HEK293 (cell line): ENCODE data around the gene YIF1B.

Source experiments
- CTCF ChIA-PET: fragments of 350-600 bp; formaldehyde crosslinking; extraction: SDS; loops from one replicate; lab custom pipeline; 2021; ENCODE audit warnings: antibody characterized with exemption; lab: Yijun Ruan, JAX
- POLR2A ChIA-PET: fragments of 300-600 bp; formaldehyde crosslinking; extraction: SDS; loops from one replicate; lab custom pipeline; 2020; ENCODE audit warnings: antibody characterized with exemption, inconsistent platforms; lab: Yijun Ruan, JAX
- H3K27ac ChIP-seq: fragments of 200-500 bp; sonication (Bioruptor generic); 2 replicates; pipeline ENCODE4 v1.5.1; 2014; ENCODE audit warnings: low read depth, low read length, control low read depth, inconsistent platforms; ENCODE audit errors: extremely low read depth
- H3K36me3 ChIP-seq, 2 experiments: fragments of 200-500 bp in 1 of 2; sonication (Bioruptor generic) in 1 of 2; 1 replicate in 1 of 2; 2 replicates in 1 of 2; pipeline ENCODE4 v1.5.1; 2014 to 2017; ENCODE audit warnings: inconsistent platforms in 2 of 2, low read length in 2 of 2; ENCODE audit not compliant: control insufficient read depth in 2 of 2, insufficient read depth in 1 of 2
- H3K4me1 ChIP-seq: fragments of 200-500 bp; sonication (Bioruptor generic); 2 replicates; pipeline ENCODE4 v1.5.1; 2014; ENCODE audit warnings: mild to moderate bottlenecking, low read length, inconsistent platforms; ENCODE audit not compliant: control insufficient read depth, insufficient read depth
- H3K4me3 ChIP-seq: 2 replicates; pipeline ENCODE4 v1.5.1; 2011; ENCODE audit warnings: low read depth, mild to moderate bottlenecking, control low read depth, low read length, moderate library complexity
- H3K9me3 ChIP-seq: fragments of 200-500 bp; sonication (Bioruptor generic); 2 replicates; pipeline ENCODE4 v1.5.1; 2014; ENCODE audit warnings: low read depth, low read length, inconsistent platforms; ENCODE audit not compliant: control insufficient read depth, insufficient read depth
- GLI2 ChIP-seq: fragments of 450-650 bp; formaldehyde crosslinking; IDR thresholded peaks from 2 replicates; pipeline ENCODE4; 2017; ENCODE audit warnings: missing biosample characterization, missing genetic modification characterization, low read depth, borderline replicate concordance
- HOXD13 ChIP-seq: sonication (generic); formaldehyde crosslinking; IDR thresholded peaks from 2 replicates; pipeline ENCODE4 v1.8.0; 2022; ENCODE audit warnings: missing genetic modification reagents, borderline replicate concordance
- ZBTB1 ChIP-seq: fragments of 450-650 bp; formaldehyde crosslinking; IDR thresholded peaks from 2 replicates; pipeline ENCODE4 v1.5.1; 2016; ENCODE audit warnings: missing biosample characterization, missing genetic modification characterization
- ZBTB44 ChIP-seq: fragments of 450-650 bp; IDR thresholded peaks from 2 replicates; pipeline ENCODE4 v1.5.1; 2018; ENCODE audit warnings: missing biosample characterization, mild to moderate bottlenecking, missing genetic modification characterization
- ZNF169 ChIP-seq: fragments of 450-650 bp; formaldehyde crosslinking; IDR thresholded peaks from 2 replicates; pipeline ENCODE4 v1.5.1; 2016; ENCODE audit warnings: missing biosample characterization, missing genetic modification characterization
- ZNF280D ChIP-seq: fragments of 450-650 bp; formaldehyde crosslinking; IDR thresholded peaks from 2 replicates; pipeline ENCODE4 v1.5.1; 2016; ENCODE audit warnings: missing biosample characterization, missing genetic modification characterization
- ZNF37A ChIP-seq: fragments of 450-650 bp; IDR thresholded peaks from 2 replicates; pipeline ENCODE4 v1.5.1; 2018; ENCODE audit warnings: missing biosample characterization, missing genetic modification characterization
- ZNF423 ChIP-seq: fragments of 450-650 bp; formaldehyde crosslinking; IDR thresholded peaks from 2 replicates; pipeline ENCODE4 v1.5.1; 2016; ENCODE audit warnings: missing biosample characterization, missing genetic modification characterization
- ZNF426 ChIP-seq: fragments of 450-650 bp; formaldehyde crosslinking; IDR thresholded peaks from 2 replicates; pipeline ENCODE4 v1.5.1; 2017; ENCODE audit warnings: missing biosample characterization, missing genetic modification characterization, mild to moderate bottlenecking, inconsistent platforms, moderate library complexity
- ZNF433 ChIP-seq: fragments of 450-650 bp; formaldehyde crosslinking; IDR thresholded peaks from 2 replicates; pipeline ENCODE4 v1.5.1; 2016; ENCODE audit warnings: missing biosample characterization, missing genetic modification characterization, low read depth
- ZNF549 ChIP-seq: fragments of 450-650 bp; IDR thresholded peaks from 2 replicates; pipeline ENCODE4 v1.5.1; 2018; ENCODE audit warnings: missing biosample characterization, missing genetic modification characterization, mild to moderate bottlenecking, inconsistent platforms, moderate library complexity
- ZNF555 ChIP-seq: fragments of 450-650 bp; formaldehyde crosslinking; conservative IDR thresholded peaks from 2 replicates; pipeline ENCODE4 v1.5.1; 2017; ENCODE audit warnings: missing biosample characterization, mild to moderate bottlenecking, missing genetic modification characterization, inconsistent platforms
- ZNF560 ChIP-seq: fragments of 450-650 bp; formaldehyde crosslinking; IDR thresholded peaks from 2 replicates; pipeline ENCODE4 v1.5.1; 2017; ENCODE audit warnings: missing biosample characterization, missing genetic modification characterization, borderline replicate concordance
- ZNF580 ChIP-seq: fragments of 450-650 bp; formaldehyde crosslinking; IDR thresholded peaks from 2 replicates; pipeline ENCODE4 v1.5.1; 2016; ENCODE audit warnings: missing biosample characterization, missing genetic modification characterization
- ZNF585B ChIP-seq: fragments of 450-650 bp; formaldehyde crosslinking; IDR thresholded peaks from 2 replicates; pipeline ENCODE4 v1.5.1; 2016; ENCODE audit warnings: missing biosample characterization, missing genetic modification characterization
- ZNF76 ChIP-seq: fragments of 450-650 bp; formaldehyde crosslinking; IDR thresholded peaks from 2 replicates; pipeline ENCODE4; 2016; ENCODE audit warnings: low read depth, missing biosample characterization, missing genetic modification characterization, borderline replicate concordance
- ZNF830 ChIP-seq: fragments of 450-650 bp; IDR thresholded peaks from 2 replicates; pipeline ENCODE4 v1.5.0; 2018; ENCODE audit warnings: missing biosample characterization, missing genetic modification characterization, low read depth, mild to moderate bottlenecking, moderate library complexity
- ZSCAN18 ChIP-seq: fragments of 450-650 bp; formaldehyde crosslinking; IDR thresholded peaks from 2 replicates; pipeline ENCODE4 v1.5.1; 2016; ENCODE audit warnings: missing biosample characterization, missing genetic modification characterization
- TF ChIP-seq, protein P1 (sequence below): fragments of 450-650 bp; formaldehyde crosslinking; IDR thresholded peaks from 2 replicates; pipeline ENCODE4 v1.5.1; 2016; ENCODE audit warnings: missing biosample characterization, missing genetic modification characterization
- TF ChIP-seq, protein P2 (sequence below): fragments of 450-650 bp; formaldehyde crosslinking; IDR thresholded peaks from 2 replicates; pipeline ENCODE4 v1.5.1; 2016; ENCODE audit warnings: missing biosample characterization, missing genetic modification characterization

YIF1B gene

DNA sequence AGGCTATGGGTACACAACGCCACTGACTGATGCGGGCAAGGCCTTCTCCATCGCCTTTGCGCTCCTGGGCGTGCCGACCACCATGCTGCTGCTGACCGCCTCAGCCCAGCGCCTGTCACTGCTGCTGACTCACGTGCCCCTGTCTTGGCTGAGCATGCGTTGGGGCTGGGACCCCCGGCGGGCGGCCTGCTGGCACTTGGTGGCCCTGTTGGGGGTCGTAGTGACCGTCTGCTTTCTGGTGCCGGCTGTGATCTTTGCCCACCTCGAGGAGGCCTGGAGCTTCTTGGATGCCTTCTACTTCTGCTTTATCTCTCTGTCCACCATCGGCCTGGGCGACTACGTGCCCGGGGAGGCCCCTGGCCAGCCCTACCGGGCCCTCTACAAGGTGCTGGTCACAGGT, 10.8 kb upstream of the YIF1B start (continued):
- TF ChIP-seq ZNF280D (tag by site-specific recombination) (no peak), ZNF426 (no peak)

- ChIA-PET CTCF (interaction anchor here (0.9 to 1.1 kb wide), 2 partner anchors 80 to 91 kb away, joined by 3 to 4 read pairs; no protein-coding TSS in a partner anchor), POLR2A (no interaction called here)
- no peaks in the 10 kb centered on the region; a peak in 1 of 3 replicates for H3K36me3 ChIP-seq
- TF ChIP-seq, protein P1, sequence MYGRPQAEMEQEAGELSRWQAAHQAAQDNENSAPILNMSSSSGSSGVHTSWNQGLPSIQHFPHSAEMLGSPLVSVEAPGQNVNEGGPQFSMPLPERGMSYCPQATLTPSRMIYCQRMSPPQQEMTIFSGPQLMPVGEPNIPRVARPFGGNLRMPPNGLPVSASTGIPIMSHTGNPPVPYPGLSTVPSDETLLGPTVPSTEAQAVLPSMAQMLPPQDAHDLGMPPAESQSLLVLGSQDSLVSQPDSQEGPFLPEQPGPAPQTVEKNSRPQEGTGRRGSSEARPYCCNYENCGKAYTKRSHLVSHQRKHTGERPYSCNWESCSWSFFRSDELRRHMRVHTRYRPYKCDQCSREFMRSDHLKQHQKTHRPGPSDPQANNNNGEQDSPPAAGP (tag by site-specific recombination): no peak
- TF ChIP-seq ZNF549 (tag by site-specific recombination) (no peak), ZNF169 (tag by site-specific recombination) (no peak), ZNF560 (tag by site-specific recombination) (no peak)
- no peak overlapping the region for H3K27ac ChIP-seq
- no peak overlapping the region for H3K4me3 ChIP-seq
- H3K9me3 ChIP-seq: no peaks in the 10 kb centered on the region
- H3K4me1 ChIP-seq: peaks cover 8% of the 10 kb centered on the region
Observed at GRCh38 chr19:38324431-38324830, 8.7 kb upstream of the YIF1B start.

- Histone ChIP-seq H3K4me3 (no peak overlapping the region), H3K9me3 (no peaks in the 10 kb centered on the region), H3K4me1 (peaks cover 8% of the 10 kb centered on the region), H3K27ac (no peak overlapping the region), H3K36me3 (no peaks in the 10 kb centered on the region; a peak in 1 of 3 replicates)
- TF ChIP-seq ZNF433 (tag by site-specific recombination) (no peak), GLI2 (tag by site-specific recombination) (no peak), ZNF76 (no peak), ZBTB1 (tag by site-specific recombination) (no peak), ZNF37A (no peak), ZBTB44 (tag by site-specific recombination) (no peak), ZNF830 (tag by site-specific recombination) (no peak), ZNF555 (tag by site-specific recombination) (no peak), ZNF580 (tag by site-specific recombination) (no peak), HOXD13 (CRISPR knock-in tag) (no peak), ZNF423 (tag by site-specific recombination) (no peak), ZNF585B (no peak), ZSCAN18 (no peak)
- TF ChIP-seq, protein P2, sequence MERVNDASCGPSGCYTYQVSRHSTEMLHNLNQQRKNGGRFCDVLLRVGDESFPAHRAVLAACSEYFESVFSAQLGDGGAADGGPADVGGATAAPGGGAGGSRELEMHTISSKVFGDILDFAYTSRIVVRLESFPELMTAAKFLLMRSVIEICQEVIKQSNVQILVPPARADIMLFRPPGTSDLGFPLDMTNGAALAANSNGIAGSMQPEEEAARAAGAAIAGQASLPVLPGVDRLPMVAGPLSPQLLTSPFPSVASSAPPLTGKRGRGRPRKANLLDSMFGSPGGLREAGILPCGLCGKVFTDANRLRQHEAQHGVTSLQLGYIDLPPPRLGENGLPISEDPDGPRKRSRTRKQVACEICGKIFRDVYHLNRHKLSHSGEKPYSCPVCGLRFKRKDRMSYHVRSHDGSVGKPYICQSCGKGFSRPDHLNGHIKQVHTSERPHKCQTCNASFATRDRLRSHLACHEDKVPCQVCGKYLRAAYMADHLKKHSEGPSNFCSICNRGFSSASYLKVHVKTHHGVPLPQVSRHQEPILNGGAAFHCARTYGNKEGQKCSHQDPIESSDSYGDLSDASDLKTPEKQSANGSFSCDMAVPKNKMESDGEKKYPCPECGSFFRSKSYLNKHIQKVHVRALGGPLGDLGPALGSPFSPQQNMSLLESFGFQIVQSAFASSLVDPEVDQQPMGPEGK (tag by site-specific recombination): no peak
- ChIA-PET CTCF (no interaction called here), POLR2A (no interaction called here)
Observed at GRCh38 chr19:38323291-38323690, 7.5 kb upstream of the YIF1B start.
